SK-MEL-5 (cell line): ENCODE results near the gene ZG16. TPM values are rescaled to one million over a fixed set of nuclear protein-coding genes. Genes with fewer than 3 reads are reported as not detected.

Source experiments
- small RNA-seq, 2 experiments: library from RNA; depleted of rRNA; stranded (forward); fragments of <200 nt; gene quantifications; one replicate each; pipeline ENCODE3, GENCODE V24; 2014
- total RNA-seq: library from RNA; depleted of rRNA; stranded (reverse); fragments of >200 nt; shearing (Covaris generic); gene quantifications from 2 replicates; pipeline ENCODE4 v1.2.3, GENCODE V29; 2014; rRNA removed

The ZG16 gene
- total RNA-seq, 1 experiment from 2014 or later = not detected

Small RNA genes within 50 kb of the gene (small RNA-seq; reads per million reads assigned to genes)
- gene AC009133.6 = 0 reads per million in 2 experiments
- 0 reads per million in 2 experiments for gene AC120114.4

Other genes with a start within 250 kb of the ZG16 start
- gene SPN, start 115.0 kb upstream of the ZG16 start, total RNA-seq = not detected in 2 replicates
- gene QPRT, start 99.1 kb upstream of the ZG16 start, total RNA-seq = 41.1 and 46.0 TPM in 2 replicates
- gene C16orf54, start 32.3 kb upstream of the ZG16 start, total RNA-seq = not detected in 2 replicates
- gene KIF22, start 12.5 kb downstream of the ZG16 start, total RNA-seq = 29.9 and 34.9 TPM in 2 replicates
- 163 and 182 TPM in 2 replicates for gene MAZ, start 28.3 kb downstream of the ZG16 start, total RNA-seq
- gene PRRT2, start 33.9 kb downstream of the ZG16 start, total RNA-seq = not detected in 2 replicates
- gene PAGR1, start 37.9 kb downstream of the ZG16 start, total RNA-seq = 19.8 and 21.1 TPM in 2 replicates
- gene MVP, start 42.2 kb downstream of the ZG16 start, total RNA-seq = 35.7 and 41.9 TPM in 2 replicates
- gene CDIPT, start 85.0 kb downstream of the ZG16 start, total RNA-seq = 74.1 and 82.6 TPM in 2 replicates
- 8.7 and 10.3 TPM in 2 replicates for gene SEZ6L2, start 121.3 kb downstream of the ZG16 start, total RNA-seq
- 3.4 and 3.7 TPM in 2 replicates for gene ASPHD1, start 122.2 kb downstream of the ZG16 start, total RNA-seq
- gene KCTD13, start 148.0 kb downstream of the ZG16 start, total RNA-seq = 9.1 and 11.0 TPM in 2 replicates
- gene TMEM219, start 183.8 kb downstream of the ZG16 start, total RNA-seq = 48.2 and 51.8 TPM in 2 replicates
- 28.6 and 30.3 TPM in 2 replicates for gene TAOK2, start 195.6 kb downstream of the ZG16 start, total RNA-seq
- 6.6 and 9.8 TPM in 2 replicates for gene HIRIP3, start 217.4 kb downstream of the ZG16 start, total RNA-seq
- gene INO80E, start 218.0 kb downstream of the ZG16 start, total RNA-seq = 39.4 and 46.7 TPM in 2 replicates
- gene DOC2A, start 232.8 kb downstream of the ZG16 start, total RNA-seq = 1.5 and 2.1 TPM in 2 replicates
- not detected in 2 replicates for gene C16orf92, start 244.9 kb downstream of the ZG16 start, total RNA-seq